ENCODE data around the gene GHRL. TPM values are rescaled to one million over a fixed set of nuclear protein-coding genes. Genes with fewer than 3 reads are reported as not detected.

Gene GHRL
- total RNA-seq, 1 donor from 2014 or later = not detected

DNA sequence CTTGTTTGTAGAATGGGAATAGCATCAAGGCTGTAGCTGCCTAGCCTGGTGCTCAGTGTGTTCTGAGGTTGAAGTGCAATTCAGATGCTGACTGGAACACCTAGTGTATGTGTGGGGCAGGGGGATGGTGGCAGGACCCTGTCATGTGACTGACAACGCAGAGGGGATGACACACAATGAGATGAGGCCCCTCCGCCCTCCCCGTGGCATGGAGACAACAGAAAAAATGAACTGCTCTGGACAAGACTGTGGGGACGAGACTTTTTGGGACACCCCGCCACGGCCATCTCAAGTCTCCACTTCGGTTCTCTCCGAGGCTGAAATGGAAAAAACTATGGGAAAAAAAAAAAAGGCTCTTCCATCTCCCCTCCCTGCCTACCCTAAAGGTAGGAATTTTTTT is 38.6 kb upstream of the GHRL start:
- no peaks in the 10 kb centered on the region for H3K36me3 Mint-ChIP-seq (ENCODE audit: low read depth)
- H3K27ac Mint-ChIP-seq (ENCODE audit: unreplicated experiment) = no peak overlapping the region
- peaks cover 65% of the 10 kb centered on the region for H3K27me3 Mint-ChIP-seq (ENCODE audit: low read depth)
- DNase-seq (ENCODE audit: low spot score) = peak; percentile 64
- H3K4me1 Mint-ChIP-seq (ENCODE audit: low read depth) = no peaks in the 10 kb centered on the region
- TF ChIP-seq, protein P1, sequence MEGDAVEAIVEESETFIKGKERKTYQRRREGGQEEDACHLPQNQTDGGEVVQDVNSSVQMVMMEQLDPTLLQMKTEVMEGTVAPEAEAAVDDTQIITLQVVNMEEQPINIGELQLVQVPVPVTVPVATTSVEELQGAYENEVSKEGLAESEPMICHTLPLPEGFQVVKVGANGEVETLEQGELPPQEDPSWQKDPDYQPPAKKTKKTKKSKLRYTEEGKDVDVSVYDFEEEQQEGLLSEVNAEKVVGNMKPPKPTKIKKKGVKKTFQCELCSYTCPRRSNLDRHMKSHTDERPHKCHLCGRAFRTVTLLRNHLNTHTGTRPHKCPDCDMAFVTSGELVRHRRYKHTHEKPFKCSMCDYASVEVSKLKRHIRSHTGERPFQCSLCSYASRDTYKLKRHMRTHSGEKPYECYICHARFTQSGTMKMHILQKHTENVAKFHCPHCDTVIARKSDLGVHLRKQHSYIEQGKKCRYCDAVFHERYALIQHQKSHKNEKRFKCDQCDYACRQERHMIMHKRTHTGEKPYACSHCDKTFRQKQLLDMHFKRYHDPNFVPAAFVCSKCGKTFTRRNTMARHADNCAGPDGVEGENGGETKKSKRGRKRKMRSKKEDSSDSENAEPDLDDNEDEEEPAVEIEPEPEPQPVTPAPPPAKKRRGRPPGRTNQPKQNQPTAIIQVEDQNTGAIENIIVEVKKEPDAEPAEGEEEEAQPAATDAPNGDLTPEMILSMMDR (IDR thresholded peaks at IDR 0.05) = no peak
- no peaks in the 10 kb centered on the region for H3K9me3 Mint-ChIP-seq (ENCODE audit: low read depth)
- H3K4me3 Mint-ChIP-seq (ENCODE audit: unreplicated experiment) = no peak overlapping the region

DNA sequence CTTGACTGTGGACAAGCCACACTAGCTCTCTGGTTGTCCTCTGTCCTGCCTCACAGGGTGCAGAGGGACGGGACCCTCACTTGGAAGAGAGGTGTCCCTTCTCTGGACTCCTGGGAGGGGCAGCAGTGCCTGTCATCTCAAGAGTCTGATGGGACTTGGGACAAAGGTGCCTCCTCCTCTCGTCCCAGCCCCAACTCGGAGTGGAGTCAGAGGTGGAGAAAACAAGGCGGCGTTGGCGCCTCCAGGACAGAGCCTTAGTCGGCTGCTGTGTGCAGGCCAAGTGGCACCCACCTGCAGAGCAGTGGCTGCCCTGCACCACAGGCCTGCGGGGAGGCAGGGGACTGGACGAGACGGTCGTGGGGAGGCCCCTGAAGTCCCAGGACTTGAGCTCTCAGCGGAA is 37.6 kb upstream of the GHRL start:
- H3K36me3 Mint-ChIP-seq (ENCODE audit: low read depth) = no peaks in the 10 kb centered on the region
- peak; percentile 86 for DNase-seq (ENCODE audit: low spot score)
- H3K9me3 Mint-ChIP-seq (ENCODE audit: low read depth) = no peaks in the 10 kb centered on the region
- H3K4me1 Mint-ChIP-seq (ENCODE audit: low read depth) = no peaks in the 10 kb centered on the region
- H3K27me3 Mint-ChIP-seq (ENCODE audit: low read depth) = peaks cover 68% of the 10 kb centered on the region
- TF ChIP-seq, protein P1 (IDR thresholded peaks at IDR 0.05) = no peak
- no peak overlapping the region for H3K4me3 Mint-ChIP-seq (ENCODE audit: unreplicated experiment)
- no peak overlapping the region for H3K27ac Mint-ChIP-seq (ENCODE audit: unreplicated experiment)

DNA sequence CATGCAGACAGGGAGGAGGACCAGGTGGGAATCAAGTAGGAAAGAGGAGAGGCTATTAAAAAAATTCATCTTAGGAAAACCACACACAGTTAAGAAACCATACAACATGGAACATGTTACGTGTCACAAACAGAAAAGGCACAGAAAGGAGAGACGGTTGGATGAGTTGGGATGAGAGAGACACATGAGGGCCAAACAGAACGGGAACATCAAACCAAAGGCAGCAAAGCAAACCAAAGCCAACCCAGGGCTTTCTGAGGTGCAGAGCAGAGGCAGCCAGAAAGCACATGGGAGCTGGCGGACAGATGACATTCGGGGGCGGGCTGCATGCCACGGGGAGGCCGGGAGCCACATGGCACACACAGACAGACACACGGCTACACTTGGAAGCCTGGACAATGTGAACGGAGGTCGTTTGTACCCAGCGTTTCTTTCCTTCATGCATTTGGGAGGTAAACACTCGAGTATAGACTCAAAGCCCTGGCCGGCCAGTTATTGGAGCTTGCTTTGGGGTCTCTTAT is 36.8 kb upstream of the GHRL start:
- H3K4me3 Mint-ChIP-seq (ENCODE audit: unreplicated experiment) = no peak overlapping the region
- H3K27ac Mint-ChIP-seq (ENCODE audit: unreplicated experiment) = no peak overlapping the region
- DNase-seq (ENCODE audit: low spot score) = no peak
- no peaks in the 10 kb centered on the region for H3K4me1 Mint-ChIP-seq (ENCODE audit: low read depth)
- TF ChIP-seq, protein P1 (IDR thresholded peaks at IDR 0.05) = no peak
- H3K27me3 Mint-ChIP-seq (ENCODE audit: low read depth) = peaks cover 71% of the 10 kb centered on the region
- no peaks in the 10 kb centered on the region for H3K9me3 Mint-ChIP-seq (ENCODE audit: low read depth)
- no peaks in the 10 kb centered on the region for H3K36me3 Mint-ChIP-seq (ENCODE audit: low read depth)

DNA sequence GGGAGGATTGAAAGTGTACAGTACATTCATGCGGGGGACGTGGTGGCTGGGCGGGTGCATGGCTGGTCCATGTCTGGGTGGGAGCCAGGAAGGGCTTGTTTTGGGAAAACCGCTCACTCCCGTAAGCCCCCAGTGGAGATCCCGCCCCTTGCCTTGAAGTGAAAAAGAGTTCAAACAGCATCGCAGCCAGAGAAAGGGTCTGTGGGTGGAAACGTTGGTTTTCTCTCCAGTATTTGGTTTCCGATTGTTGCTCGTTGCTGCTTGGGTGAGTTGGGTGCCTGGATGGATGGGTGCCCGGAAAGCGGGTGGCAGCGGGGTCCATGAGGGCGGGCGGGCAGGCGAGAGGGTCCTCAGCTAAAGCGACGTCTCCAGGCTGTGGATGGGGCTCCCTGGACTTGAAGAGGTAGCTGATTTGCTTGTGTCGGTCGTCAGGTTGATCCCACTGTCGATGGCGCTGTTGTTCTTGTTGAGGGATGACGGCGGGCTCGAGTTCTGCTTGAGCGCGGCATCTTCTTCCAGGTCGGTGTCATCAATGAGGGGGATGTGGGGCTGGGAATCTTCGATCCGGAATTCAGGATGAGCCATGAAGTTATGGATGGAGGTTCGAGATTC is 35.8 kb upstream of the GHRL start:
- peak; percentile 72 for DNase-seq (ENCODE audit: low spot score)
- Mint-ChIP-seq H3K4me1 (ENCODE audit: low read depth) (no peaks in the 10 kb centered on the region), H3K36me3 (ENCODE audit: low read depth) (no peaks in the 10 kb centered on the region), H3K4me3 (ENCODE audit: unreplicated experiment) (no peak overlapping the region), H3K27me3 (ENCODE audit: low read depth) (peaks cover 68% of the 10 kb centered on the region), H3K9me3 (ENCODE audit: low read depth) (no peaks in the 10 kb centered on the region), H3K27ac (ENCODE audit: unreplicated experiment) (no peak overlapping the region)
- TF ChIP-seq, protein P1 (IDR thresholded peaks at IDR 0.05) = no peak

DNA sequence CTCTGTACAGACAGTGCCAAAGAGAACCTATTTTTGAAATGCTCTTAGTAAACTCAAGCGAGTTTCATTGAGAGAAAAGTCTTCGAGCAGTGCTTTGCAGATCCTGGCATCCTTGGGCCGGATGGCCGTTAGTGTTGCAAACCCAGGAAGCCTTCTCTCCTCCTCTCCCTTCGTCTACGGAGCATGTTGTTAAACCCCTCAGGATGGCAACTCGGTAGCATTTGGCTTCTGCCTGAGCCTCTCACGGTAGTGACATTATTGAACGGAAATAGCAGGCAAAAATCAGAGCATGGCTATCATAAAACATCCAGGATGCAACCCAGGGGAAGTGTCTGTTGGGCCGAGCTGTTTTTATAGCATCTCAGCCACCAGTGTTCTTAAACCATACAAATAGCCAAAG is 34.8 kb upstream of the GHRL start:
- Mint-ChIP-seq H3K27ac (ENCODE audit: unreplicated experiment) (no peak overlapping the region), H3K4me3 (ENCODE audit: unreplicated experiment) (no peak overlapping the region), H3K27me3 (ENCODE audit: low read depth) (peaks cover 67% of the 10 kb centered on the region), H3K36me3 (ENCODE audit: low read depth) (no peaks in the 10 kb centered on the region), H3K9me3 (ENCODE audit: low read depth) (no peaks in the 10 kb centered on the region), H3K4me1 (ENCODE audit: low read depth) (no peaks in the 10 kb centered on the region)
- no peak for DNase-seq (ENCODE audit: low spot score)
- TF ChIP-seq, protein P1 (IDR thresholded peaks at IDR 0.05) = no peak

All from chondrocyte (in vitro differentiated cells).